ENCODE results near the gene KRT78. TPM values are rescaled to one million over a fixed set of nuclear protein-coding genes. Genes with fewer than 3 reads are reported as not detected.

Gene KRT78
- total and polyA plus RNA-seq, 2 of the 13 experiments (the other 11 are each of a cell fraction or from before 2014, with no cell fraction given), result not detected

GRCh38 chr12:52879394-52880351 is 30.9 kb upstream of the KRT78 start (continued):
- 0 out of 2 replicates have a peak, but pooled peaks have one; percentile 25 for TF ChIP-seq ZNF280B (CRISPR knock-in tag; IDR thresholded peaks at IDR 0.05; ENCODE audit: borderline replicate concordance)
- no peak for TF ChIP-seq ZGPAT (CRISPR knock-in tag; IDR thresholded peaks at IDR 0.05)
- TF ChIP-seq TBX2 (CRISPR knock-in tag; IDR thresholded peaks at IDR 0.05; ENCODE audit: borderline replicate concordance), result peak; percentile 38; the same call in 1 of the 2 replicates
- peak; percentile 84 for TF ChIP-seq ZFY (CRISPR knock-in tag; IDR thresholded peaks at IDR 0.05)
- no peak for TF ChIP-seq TBX3 (IDR thresholded peaks at IDR 0.05; ENCODE audit: borderline replicate concordance)
- TF ChIP-seq NFAT5 (CRISPR knock-in tag; IDR thresholded peaks at IDR 0.05), result peak; percentile 34; the same call in 1 of the 2 replicates
- TF ChIP-seq ZNF777 (CRISPR knock-in tag; IDR thresholded peaks at IDR 0.05), result peak; percentile 81
- no peak for TF ChIP-seq RXRB (CRISPR knock-in tag; IDR thresholded peaks at IDR 0.05; ENCODE audit: borderline replicate concordance)
- no peak for TF ChIP-seq HOMEZ (CRISPR knock-in tag; IDR thresholded peaks at IDR 0.05; ENCODE audit: low read depth)
- TF ChIP-seq ZNF720 (CRISPR knock-in tag; IDR thresholded peaks at IDR 0.05), result no peak
- peak; percentile 46; the same call in 1 of the 2 replicates for TF ChIP-seq PHF20 (CRISPR knock-in tag; IDR thresholded peaks at IDR 0.05)
- TF ChIP-seq ZNF160 (CRISPR knock-in tag; IDR thresholded peaks at IDR 0.05), result peak; percentile 32; the same call in 1 of the 2 replicates
- no peak for TF ChIP-seq ETV6 (CRISPR knock-in tag; conservative IDR thresholded peaks at IDR 0.05)
- TF ChIP-seq ZEB1 (IDR thresholded peaks at IDR 0.05; ENCODE audit: insufficient replicate concordance, low read depth), result no peak
- TF ChIP-seq ZBTB2 (CRISPR knock-in tag; IDR thresholded peaks at IDR 0.05; ENCODE audit: low read depth), result no peak
